GM18526 (cell line): Measurements from ENCODE around the gene LSS.

Source experiments
- POLR2A ChIP-seq: IDR thresholded peaks from 3 replicates; pipeline ENCODE4 v1.6.1; 2011; ENCODE audit not compliant: insufficient read length; ENCODE audit errors: extremely low read depth

LSS gene

GRCh38 chr21:46203203-46203600 lies 25.4 kb downstream of the LSS start:
- no peak for TF ChIP-seq POLR2A

GRCh38 chr21:46202592-46203202 lies 25.9 kb downstream of the LSS start:
- TF ChIP-seq POLR2A: no peak

DNA sequence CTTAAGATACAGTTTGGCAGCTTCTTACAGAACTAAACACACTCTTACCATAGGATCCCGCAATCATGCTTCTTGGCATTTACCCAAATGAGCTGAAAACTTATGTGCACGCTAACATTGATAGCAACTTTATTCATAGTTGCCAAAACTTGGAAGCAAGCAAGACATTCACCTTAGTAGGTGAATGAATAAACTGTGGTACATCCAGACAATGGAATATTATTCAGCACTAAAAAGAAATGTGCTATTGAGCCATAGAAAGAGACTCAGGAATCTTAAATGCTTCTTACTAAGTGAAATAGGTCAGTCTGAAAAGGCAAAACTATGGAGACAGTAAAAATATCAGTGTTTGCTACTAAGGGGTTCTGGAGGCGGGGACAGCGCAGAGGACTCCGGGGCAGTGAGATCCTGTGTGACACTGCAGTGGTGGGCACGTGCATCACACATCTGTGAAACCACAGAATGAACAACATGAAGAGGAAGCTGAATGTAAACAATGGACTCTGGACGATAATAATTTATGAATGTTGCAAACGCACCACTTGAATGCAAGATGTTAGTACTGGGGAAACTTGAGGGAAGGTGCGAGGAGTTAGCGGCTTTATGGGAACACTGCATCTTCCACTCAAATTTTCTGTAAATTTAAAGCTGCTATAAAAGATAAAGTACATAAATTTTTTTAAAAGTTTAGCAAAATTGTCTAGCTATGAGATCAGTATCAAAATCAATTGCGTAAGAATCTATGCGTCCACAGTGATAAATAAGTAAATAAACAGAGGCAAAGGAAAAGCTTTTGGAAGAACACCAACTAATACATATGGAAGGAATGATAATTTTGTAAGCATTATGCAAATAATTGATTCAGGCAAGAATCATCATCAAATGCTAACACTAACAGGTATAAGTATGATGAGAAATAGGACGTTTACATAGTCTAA lies 28.9 kb downstream of the LSS start:
- no peak for TF ChIP-seq POLR2A

GRCh38 chr21:46196733-46197132 lies 31.8 kb downstream of the LSS start:
- no peak for TF ChIP-seq POLR2A

DNA sequence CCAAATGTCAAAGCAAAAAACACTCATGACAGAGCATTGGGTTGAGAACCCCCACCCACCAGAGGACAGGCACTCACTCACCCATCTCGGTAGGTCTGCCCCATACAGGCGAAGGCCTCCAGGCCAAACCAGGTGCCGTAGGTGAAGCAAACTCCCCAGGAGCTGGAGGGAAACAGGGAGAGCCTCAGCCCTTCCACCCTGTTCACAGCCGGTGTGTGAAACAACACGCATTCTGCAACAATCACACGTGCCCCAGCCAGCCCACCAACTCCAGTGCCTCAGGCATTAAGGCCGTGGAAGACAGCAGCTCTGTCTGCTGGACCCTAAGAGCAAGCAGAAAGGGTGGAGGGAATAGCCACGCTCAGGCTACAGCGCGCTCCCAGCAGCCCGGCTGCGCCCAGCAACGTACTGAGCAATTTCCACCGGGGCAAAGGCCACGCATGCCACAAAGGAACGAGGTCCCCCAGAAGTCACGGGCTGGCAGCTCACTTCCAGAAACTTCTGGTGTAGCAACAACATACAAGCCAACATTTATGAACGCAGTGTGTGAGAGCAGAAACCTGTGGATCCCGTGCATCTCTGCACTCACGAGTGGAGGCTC lies 32.9 kb downstream of the LSS start:
- TF ChIP-seq POLR2A: no peak

DNA sequence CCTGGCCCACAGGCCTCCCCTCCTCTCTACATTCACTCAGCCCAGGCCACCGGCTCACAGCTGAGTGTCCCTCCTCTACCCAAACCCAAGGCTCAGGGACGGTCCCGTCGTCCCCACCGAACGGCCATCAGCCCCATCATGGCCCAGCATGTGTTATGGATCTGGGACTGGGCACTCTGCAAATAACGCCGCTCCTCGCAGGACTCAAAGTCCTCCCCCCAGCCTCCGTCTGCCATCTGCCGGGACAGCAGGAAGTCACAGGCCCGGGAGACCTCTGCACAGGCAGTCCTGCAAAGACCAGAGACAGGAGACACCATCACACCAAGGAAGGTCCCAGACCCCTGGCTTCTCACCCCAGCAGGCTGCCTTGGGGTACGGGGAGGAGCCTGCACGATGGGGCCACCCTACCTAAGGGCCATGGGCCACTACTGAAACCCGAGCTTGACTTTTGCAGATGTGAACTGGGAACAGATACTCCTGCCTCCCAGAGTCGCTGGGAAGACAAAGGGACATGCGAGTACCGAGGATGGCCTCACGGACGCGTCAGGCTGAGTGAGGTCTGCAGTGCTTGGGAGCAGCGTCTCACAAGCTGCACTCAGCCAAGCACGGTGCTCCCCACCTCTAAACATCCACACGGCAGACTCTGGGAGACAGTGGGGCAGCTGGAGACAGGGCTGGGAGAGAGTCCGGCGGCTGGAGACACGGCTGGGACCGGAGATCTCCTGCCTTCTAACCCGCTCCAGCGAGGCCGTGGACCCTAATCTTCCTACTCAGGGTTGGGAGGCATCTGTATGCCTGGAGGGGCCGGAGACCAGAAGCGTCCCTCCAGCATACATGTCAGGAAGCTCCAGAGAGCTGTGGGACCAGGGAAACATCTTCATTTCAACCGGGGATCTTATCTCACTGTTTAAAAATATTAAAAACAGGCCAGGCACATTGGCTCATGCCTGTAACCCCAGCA lies 33.9 kb downstream of the LSS start:
- TF ChIP-seq POLR2A: no peak

- TF ChIP-seq POLR2A: no peak
Observed at GRCh38 chr21:46193829-46194373, 34.7 kb downstream of the LSS start.

DNA sequence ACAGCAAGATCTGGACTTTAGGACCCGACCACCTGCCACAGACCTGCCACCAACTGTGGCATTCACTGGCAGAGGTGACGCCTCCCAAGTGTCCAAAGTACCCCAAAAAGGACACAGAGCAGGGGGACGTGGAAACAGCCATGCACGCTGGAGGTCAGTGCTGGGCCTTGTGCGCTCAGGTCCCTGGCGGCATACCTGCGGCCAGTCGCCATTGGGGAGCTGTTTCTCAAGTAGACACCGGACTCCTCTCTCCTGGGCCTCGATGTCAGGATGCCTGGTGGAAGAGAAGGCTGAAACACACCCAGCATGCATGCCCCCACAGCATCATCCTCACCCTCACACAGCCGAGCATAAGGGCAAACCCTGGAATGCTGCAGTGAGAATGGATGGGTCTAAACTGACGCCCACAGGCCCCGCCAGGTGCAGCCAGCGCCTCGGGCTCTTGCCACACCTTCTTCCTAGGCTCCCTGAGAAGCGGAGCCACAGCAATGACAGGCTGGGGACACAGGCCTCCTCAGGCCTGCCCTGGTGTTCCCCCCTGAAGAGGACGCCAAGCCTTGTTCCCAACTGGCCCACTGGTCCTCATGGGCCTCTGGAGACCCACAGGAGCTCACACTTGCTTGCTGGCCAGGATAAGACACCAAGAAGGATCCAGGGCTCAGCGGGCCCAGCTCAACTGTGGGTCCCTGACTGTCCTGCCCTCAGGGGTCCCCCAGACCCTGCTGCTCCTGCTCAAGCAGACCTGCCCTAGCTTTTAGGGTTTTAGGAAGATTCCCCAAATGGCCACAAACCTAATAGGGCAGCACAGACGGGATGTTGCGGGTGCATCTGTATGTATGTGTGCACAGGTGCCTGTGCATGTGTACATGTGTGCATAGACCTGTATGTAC lies 36.6 kb downstream of the LSS start:
- no peak for TF ChIP-seq POLR2A

- no peak for TF ChIP-seq POLR2A
Observed at GRCh38 chr21:46191257-46191685, 37.3 kb downstream of the LSS start.

DNA sequence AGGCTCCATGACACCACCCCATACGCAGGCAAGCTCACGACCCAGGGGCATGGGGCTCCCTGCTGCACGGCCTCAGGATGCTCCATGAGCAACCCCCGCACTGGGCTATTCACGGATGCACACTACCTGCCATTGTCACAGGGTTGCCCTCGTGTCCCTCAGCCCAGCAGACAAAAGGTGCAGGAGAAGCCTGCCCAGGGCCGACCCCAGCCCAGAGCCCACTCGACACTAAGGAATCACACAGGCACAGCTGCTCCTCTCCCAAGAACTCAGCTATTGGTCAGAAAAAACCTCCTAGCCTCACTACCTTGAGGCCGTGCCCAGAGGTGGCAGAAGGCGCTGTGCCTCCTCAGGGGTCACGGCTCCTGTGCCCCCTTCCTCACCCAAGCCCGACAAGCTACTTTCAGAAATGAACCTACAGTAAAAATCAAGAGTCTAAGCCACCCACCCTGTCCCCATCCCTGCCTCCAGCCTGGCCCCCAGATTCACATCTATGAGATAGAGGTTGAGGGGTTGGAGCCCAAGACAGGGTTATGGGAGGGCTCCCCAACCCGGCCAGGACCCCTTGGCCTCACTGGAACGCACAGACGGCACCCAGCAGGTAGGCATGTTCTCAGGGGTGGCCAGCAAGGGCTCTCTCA lies 38.0 kb downstream of the LSS start:
- no peak for TF ChIP-seq POLR2A

GRCh38 chr21:46189959-46190490 lies 38.5 kb downstream of the LSS start:
- no peak for TF ChIP-seq POLR2A

DNA sequence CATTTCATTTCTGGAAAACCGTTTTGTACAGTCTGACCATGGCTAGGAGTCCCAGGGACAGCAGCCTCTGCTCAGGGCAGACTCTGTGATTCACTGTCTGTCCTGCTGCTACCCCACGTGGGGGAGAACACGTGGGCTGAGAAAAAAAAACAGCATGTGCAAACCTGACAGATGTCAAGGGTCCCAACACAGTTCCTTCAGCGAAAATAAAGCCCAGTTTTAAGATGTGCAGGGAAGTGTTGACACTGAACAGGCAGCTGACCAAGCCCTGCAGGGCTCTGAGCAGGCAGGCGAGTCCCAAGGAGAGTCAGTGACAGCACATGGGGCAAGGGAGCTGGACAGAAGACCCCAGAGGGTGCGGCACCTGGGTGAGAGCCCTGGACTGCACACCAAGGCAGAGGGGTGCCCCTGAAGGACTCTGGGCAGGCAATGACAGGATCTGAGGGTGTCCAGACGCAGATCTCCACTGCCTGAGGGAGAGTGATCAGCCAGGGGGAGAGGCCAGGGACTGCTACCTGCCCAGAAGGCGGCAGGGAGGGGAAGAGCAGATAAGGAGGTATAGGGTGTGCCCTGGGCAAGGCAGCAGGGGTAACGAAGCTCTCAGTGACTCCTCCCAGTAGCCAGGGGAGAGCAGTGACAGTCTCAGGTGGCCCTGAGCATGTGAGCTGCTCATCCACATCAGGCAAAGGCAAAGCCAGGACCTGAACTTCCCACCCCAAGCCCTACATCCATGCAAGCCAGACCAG lies 39.2 kb downstream of the LSS start:
- TF ChIP-seq POLR2A: no peak
